COR-L47 (cell line): ENCODE results near the gene CACNG4.
A peak's percentile ranks its signal among the peaks of the same experiment; 100 is the strongest.

Experiments
- DNase-seq: peaks from one replicate; lab custom pipeline; 2025; lab: John Stamatoyannopoulos, UW

The CACNG4 gene

DNA sequence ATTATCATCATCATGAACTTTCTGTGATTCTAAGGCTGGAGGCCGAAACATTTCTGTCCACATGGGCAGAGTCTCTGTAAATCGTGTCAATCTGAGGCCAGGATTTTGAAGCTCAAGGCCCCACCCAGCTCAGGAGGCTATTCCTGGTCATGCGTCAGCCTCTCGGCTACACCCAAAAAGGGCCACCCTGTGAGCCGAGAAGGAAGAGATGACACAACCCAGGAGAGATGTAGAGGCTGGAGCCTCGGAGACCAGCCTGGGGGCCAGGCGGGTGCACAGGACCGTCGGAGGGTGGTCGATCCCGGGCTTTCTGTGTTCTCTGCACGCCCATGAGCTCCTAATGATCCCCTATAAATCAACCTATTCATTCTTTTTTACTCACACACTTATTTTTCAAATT is 78.8 kb downstream of the CACNG4 start:
- no peak for DNase-seq

DNA sequence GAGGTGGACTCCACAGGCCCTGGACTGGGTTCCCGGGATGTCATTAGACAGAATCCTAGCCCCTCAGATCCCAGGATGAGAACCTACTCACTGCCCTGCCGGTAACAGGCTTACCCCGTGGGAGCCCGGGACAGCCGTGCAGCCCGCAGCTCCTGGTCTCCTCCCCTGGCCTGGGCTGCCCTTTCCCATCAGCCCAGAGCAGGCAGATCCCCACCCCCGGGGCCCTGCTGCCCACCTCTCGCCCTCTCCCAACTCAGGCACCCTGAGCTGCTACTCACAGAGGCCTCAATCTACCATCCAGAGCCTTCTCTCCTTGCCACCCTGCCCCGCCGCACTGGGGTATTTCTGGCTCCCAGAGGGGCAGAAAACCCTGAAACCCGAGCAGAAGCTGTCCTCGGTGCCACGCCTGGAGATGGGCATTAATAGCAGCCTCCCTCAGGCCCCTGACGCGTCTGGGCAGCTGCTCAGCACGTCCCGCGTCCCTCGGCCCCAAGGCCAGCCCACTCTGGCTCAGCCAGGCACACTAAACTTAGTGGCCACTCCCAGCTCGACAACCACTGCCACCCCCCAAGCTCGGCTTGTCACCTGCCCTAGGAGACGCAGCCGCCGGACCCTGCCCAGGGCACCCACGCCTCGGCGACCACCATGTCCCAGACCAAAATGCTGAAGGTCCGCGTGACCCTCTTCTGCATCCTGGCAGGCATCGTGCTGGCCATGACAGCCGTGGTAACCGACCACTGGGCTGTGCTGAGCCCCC is 79.7 kb downstream of the CACNG4 start, which contains the start of gene CACNG1:
TSS of gene CACNG1 (plus strand) at position 539 of the 757 bp plus-strand sequence. CDS start at position 646, 107 bp downstream.
- DNase-seq = no peak

DNA sequence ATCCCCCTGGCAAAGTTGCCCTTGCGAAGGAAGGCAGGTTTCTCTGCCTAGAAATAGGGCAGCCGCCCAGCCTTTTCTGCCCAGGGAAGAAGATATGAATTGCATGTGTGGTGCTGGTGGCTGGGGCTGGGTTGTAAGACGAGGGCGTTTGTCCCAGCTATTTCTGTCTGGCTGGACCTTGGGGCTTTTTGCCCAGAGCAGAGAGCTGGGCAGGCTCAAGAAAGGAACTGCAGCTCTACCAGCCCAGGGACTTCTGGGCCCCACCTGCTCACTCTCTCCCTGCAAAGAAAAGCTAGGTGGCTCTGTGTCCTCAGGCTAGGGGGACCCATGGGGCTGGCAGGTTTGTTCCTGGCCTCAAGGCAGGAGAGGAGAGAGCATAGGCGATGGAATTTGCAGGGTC is 80.4 kb downstream of the CACNG4 start:
- no peak for DNase-seq

DNA sequence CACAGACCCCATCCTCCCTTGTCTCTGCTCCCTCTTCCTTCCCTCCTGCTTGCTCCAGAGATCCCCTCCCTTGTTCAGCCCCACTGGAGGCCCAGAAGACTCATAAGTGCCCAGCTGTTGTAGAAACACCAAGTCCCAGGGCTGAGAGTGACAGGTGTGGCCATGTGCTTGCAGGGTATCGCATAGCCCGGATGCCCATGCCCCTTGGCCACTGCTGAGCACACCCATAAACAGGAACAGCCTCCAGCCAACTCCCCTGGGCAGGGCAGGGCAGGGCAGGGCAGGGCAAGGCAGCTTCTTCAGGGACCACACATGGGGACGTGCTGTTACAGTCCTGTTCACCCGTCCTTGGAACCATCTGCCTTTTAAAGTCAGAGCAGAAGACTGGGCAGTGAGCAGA is 81.9 kb downstream of the CACNG4 start:
- no peak for DNase-seq

DNA sequence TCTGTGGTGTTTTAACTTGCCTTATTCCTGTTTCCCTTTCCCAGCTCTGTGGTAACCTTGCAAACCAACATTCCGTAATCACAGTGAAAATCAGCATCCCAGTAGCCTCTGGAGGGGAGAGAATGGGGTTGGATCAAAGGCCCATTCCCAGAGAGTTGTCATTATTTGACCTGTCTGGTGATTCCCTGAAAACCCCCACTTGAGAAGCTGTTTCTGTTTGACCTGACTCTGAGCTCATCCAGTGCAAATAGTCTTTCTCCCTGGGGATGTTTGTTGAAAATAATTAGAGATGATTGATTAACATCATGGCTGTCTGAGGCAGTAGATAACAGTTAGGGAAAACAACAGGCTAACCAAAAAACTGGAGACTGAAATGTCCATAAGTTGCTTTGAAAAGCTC is 82.9 kb downstream of the CACNG4 start:
- peak; percentile 0 for DNase-seq

DNA sequence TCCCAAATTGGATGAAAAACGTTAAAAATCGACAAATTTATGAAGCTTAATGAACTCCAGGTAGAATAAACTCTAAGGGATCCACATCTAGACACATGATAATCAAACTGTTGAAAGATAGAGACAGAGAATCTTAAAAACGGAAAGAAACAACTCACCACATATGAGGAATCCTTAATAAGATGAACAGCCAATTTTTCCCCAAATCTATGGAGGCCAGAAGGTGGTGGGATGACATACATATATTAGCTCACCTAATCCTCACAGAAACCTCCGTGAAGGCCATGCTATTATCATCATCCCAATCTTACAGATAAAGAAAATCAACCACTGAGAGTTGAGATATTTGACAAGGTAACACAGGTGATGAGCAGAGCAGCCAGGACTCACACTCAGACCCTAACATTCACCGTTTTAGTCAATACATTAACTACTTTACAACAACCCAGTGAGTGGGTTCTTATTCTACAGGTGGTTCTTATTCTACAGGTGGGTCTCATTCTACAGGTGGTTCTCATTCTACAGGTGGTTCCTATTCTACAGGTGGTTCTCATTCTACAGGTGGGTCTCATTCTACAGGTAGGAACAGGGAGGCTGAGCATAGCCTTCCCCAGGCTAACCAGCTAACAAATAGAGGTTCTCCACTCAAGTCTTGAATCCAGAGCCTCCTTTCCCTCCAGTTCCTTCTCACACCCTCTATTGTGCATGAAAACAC is 84.7 kb downstream of the CACNG4 start:
- DNase-seq = no peak

DNA sequence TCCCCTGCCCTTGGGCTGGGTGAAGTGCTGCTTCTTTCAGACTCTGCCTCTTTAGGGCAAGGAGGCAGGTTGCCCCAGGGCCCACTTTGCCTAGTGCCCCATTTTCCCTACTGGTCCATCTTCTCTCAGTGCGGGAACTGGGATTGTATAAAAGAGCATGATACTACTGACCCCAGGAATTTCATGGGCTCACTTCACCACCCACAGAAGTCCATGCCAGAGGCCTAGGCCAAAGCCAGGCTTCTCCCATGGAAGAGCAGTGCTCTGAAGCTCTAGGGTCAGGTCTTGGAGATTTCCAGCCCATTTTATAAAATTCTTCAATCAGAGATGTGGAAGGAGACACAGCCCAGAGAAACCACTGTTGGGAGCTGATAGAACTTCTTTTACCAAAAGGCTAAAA is 85.6 kb downstream of the CACNG4 start:
- DNase-seq = no peak

DNA sequence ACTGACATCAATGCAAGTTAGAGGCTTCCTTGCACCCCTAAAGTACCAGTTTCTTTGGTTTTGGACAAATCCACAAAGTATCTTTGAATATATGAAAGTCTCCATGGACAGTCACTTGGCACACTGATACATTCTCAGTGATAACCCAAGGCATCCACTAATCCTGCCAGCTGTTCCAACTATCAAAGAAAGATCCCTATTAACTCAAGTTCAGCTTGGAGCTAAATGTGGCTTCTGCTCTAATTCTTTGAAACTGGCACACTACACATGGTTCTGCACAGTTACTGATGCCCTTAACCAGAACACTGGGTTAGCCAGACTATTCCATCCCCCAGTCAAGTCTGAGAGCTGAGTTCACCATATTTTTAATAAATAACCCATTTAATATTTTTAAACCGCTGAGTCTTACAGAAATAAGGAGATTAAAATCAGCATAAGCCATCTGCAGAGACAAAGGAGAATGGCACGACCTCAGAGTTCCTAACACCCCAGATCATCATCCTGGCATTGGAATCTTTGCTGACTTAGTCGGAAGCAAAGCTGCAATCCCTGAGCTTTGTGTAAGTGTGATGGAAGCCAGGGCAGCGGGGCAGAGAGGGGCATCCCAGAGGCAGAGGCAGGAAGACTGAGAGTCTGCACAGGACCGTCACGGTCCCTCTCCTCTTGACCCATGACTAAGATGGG is 86.1 kb downstream of the CACNG4 start:
- no peak for DNase-seq

DNA sequence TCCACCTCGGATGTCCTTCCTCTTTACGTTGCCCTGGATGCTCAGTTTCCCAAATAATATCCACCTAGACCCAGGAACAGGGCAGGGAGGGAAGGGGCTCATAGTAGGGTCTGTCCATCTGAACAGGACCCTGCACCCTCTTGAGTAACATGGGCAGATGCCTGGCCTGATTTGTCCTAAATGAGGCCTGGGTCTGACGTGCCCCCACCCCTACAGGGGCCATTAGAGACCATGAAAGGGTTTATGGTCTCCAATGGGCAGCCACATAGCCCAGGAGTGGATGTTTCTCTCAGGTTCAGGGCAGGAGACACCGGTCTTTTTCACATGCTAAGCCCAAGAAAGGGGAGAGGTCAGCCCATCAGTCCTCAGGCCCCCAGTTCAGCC is 86.6 kb downstream of the CACNG4 start:
- no peak for DNase-seq

DNA sequence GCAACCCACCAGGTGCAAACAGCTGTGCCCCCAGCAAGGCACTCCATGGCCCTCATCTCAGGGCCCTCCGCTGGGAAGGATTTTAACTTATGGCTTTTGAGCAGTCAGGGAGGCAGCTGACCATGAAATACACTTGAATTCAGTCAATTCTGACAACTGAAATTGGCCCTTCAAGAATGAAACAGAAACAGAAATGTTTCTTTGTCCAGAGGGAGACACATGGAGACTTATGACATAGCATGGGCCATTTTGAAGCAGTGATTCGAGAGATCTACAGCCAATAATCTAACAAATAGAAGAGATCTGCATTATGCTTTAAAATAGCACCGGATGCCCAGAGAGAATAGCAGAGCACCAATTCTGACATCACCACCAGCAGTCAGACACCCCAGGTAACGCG is 87.3 kb downstream of the CACNG4 start:
- no peak for DNase-seq

DNA sequence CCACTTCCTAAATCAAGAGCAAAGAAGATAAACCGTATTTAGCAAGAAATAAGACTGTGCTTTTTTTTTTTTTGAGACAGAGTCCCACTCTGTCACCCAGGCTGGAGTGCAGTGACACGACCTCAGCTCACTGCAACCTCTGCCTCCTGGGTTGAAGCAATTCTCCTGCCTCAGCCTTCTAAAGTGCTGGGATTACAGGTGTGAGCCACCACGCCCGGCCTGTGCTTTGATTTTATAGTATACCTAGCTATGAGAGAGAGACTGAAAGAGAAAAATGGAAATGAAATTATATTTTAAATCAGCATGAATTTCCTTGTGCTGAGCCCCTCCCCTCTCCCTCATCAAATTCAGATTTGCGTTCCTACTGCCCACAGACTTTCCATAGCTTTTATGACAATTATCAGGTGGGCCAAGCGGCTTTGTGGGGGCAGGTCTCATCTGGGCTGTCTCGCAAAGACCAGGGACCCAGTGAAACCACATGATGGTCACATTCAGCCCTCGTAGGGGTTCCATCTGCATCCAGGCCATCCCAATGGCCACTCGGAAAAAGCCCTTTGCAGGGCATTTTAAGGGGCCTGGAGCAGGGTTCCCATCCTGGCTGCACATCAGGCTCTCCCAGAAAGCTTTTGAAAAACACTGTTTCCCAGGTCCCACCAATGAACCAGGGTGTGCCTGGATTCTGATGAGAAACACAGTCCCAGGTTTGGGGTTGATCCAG is 88.4 kb downstream of the CACNG4 start:
- DNase-seq = no peak

DNA sequence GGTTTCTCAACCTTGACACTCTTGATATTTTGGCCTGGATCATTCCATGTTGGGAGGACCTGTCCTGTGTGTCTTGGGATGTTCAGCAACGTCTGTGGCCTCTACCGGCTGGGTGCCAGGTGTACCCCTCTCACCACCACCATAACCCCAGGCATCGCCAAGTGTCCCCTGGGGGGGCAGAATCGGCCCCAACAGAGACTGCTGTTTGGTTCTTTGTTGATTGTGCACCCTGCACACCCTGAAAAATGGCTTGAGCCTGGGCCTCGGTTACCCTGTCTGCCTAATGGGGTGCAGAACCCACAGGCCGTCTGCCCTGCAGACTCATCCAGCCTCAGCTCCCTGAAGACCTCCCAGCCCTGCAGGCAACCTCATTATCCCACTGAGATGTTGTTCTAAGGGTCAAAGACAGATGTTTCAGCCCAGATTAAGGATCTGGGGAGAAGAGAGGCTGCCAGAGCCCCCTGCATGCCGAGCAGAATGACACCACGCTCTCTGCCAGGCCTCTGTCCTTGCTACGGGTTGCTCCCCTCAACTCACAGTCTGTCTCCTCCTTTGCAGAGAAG is 89.0 kb downstream of the CACNG4 start:
- DNase-seq = no peak

DNA sequence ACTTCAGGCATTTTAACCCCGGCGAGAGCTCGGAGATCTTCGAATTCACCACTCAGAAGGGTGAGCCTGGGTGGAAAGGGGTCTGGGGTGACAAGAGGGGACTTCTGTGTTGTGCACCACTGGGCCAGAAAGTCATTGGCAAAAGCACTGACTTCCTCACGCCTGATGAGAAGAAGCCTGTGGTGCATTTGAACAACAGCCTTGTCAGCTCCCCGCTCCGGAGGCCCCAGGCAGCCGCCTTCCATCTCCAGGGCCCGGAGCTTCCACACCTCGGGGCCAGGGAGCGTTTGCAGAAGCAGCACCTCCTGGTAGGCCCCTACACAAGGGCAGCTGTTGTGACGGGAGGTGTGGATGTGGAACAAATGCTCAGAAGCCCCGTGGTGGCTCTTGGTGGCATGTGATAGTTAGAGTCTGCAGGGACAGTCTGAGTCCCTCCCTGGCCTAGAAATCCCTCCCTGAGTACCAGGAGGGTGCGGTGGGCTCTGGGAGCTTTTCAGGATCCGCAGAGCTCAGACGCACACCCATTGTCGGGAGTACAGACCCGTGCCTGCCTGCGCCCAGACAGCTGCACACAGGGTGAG is 89.6 kb downstream of the CACNG4 start:
- DNase-seq = no peak

DNA sequence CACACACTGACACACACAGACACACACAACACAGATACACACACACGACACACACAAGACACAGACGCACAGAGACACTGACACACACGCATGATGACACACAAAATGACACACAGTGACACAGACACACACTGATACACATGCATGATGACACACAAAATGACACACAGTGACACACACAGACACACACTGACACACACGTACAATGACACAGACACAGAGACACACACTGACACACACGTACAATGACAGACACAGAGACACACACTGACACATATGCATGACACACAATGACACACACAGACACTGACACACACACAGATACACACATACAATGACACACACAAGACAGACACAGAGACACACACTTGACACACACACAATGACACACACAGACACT is 90.1 kb downstream of the CACNG4 start:
- no peak for DNase-seq

DNA sequence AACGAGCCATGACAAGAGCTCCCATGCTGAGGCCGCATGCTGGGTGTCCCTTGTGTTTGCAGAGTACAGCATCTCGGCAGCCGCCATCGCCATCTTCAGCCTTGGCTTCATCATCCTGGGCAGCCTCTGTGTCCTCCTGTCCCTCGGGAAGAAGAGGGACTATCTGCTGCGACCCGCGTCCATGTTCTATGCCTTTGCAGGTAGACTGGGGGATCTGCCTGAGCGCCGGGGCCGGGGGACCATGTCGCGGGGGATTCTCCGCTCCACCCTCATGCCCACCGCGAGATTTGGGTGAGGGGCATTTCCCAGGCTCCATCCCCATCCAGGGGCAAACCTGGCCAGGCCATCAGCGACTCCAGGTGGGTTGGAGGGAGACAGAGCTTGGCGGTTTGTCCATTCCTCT is 90.5 kb downstream of the CACNG4 start:
- no peak for DNase-seq

DNA sequence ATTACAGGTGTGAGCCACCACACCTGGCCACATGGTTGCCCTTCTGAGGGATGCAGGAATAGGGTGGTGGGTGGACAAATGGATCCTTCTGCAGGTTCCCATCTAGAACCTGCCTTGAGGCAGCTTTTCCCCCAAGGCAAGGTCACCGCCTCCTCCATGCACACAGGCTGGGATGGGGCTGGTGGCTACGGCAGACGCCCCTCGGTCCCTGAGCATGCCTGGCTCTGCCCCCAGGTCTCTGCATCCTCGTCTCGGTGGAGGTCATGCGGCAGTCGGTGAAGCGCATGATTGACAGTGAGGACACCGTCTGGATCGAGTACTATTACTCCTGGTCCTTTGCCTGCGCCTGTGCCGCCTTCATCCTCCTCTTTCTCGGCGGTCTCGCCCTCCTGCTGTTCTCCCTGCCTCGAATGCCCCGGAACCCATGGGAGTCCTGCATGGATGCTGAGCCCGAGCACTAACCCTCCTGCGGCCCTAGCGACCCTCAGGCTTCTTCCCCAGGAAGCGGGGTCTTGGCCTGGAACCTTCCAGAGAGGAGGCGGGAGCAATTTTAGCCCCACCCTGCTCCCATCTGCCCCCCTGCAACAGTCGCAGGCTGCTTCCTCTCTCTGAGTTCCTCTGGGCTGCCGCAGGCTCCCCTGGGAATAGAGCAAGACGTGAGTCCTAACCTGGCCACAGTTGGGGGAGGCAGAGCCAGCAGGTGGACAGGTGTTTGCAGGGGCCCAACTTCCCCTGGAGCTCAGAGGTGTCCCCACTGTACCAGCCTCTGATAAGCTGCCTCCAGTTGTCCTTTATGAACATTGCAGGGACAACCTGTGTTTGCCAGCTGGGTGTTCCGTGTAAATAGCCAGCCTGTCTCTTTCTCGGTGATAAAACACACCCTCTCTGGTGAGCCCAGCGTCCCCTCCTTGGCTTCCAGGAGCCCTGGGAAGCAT is 91.6 kb downstream of the CACNG4 start:
- no peak for DNase-seq

DNA sequence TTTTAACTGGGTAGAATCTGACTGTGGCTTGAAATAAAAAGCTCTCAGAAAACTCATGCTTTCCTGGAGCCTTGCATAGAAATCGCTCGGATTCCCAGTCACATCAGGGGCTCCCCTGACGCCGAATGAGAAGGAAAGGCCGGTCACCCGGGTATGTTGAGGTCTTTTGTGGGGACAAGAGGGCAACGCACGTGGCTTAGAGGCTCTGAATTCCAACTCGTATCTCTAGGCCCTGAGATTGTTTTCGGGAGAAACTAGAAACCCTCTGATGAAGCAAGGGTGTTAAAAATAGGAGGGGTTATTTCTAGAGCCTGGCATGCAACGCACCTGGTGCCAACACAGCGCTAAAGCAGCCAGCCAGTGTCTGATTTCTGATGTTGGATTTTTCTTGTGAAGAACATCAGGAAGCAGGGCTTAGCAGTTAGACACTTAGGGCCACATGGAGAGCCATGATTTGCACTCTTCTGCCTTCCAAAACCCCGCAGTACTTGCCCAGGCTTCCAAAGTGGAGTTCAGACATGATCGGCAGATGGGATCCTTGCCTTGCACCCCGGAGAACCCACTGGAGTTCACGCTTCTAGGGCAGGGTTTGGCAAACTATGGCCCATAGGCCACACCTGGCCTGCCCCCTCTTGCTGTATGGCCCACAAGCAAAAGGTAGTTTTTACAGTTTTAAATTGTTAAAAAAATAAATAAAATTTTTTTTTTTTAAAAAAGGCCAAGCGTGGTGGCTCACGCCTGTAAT is 92.4 kb downstream of the CACNG4 start:
- DNase-seq = no peak

DNA sequence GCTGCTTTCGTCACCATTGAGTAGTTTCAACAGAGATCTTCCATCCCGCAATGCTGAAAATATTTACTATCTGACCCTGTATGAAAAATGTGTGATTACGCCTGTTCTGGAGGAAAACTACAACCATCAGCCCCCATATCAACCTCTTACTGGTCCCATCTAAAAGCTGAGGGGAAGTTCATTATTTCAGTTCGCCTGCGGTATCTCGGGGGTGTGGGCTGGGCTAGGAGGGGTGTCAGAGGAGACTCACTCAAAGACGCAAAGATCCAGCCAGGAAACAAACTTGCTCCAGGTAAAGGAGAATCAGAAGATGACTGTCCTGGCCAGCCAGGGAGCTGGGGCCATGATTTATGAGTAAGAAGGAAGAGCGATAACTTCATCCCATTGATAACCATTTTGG is 93.5 kb downstream of the CACNG4 start:
- no peak for DNase-seq

DNA sequence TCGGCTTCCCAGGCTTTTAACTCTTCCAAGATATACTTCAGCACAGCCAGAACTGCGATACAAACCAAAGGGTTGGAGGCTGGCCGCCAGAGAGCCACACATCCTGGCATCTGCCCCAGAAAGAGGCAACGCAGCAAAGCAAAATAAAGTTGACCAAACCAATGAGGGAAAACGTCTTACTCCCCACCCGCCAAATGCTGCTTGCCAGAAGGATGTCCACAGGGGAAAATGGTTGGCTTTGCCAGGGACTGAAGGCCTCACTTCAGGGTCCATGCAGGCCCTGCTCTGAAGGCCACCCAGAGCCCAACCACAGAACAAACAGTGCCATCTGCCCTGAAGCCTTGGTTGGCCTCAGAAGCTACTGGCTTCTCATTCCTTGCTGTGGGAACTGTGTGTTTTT is 94.9 kb downstream of the CACNG4 start:
- no peak for DNase-seq

DNA sequence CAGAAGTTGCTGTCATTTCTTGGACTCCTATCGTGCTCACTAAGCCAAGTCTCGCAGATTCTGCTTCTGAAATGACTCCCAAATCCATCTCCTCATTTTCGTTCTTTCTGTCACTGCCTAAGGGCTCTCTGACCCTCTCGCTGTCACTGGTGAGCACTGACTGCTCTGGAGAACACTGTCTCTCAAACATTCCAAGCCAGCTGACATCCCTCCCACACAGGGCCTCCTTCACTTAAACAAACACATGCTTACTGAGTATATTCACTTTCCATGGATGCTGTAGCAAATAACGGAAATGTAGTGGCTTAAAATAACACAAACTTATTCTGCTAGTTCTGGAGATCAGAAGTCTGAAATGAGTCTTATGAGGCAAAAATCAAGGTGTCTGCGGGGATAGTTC is 98.6 kb downstream of the CACNG4 start:
- DNase-seq = no peak
